HepG2 (cell line): Measurements from ENCODE around the gene CEBPE. TPM values are rescaled to one million over a fixed set of nuclear protein-coding genes. Genes with fewer than 3 reads are reported as not detected.

ENCODE experiments used
- CENPX ChIP-seq: sonication (generic); formaldehyde crosslinking; IDR thresholded peaks from 2 replicates; pipeline ENCODE4 v1.9.0; 2021; ENCODE audit warnings: mild to moderate bottlenecking, missing genetic modification reagents, moderate library complexity
- CSRNP2 ChIP-seq: sonication (generic); formaldehyde crosslinking; conservative IDR thresholded peaks from 2 replicates; pipeline ENCODE4 v1.8.0; 2022; ENCODE audit warnings: low read depth, missing genetic modification reagents
- ETS1 ChIP-seq: sonication (generic); formaldehyde crosslinking; IDR thresholded peaks from 2 replicates; pipeline ENCODE4 v1.4.0; 2020; ENCODE audit warnings: missing genetic modification reagents
- HHEX ChIP-seq: IDR thresholded peaks from 2 replicates; pipeline ENCODE4 v1.6.1; 2016; ENCODE audit warnings: control low read depth
- IRF2 ChIP-seq: IDR thresholded peaks from 2 replicates; pipeline ENCODE4 v1.6.1; 2018; ENCODE audit warnings: missing genetic modification reagents, missing compliant biosample characterization
- KLF13 ChIP-seq: sonication (generic); formaldehyde crosslinking; IDR thresholded peaks from 2 replicates; pipeline ENCODE4 v1.4.0; 2020; ENCODE audit warnings: mild to moderate bottlenecking, missing genetic modification reagents
- NCOR1 ChIP-seq: fragments of 200-600 bp; sonication (generic); IDR thresholded peaks from 2 replicates; pipeline ENCODE4 v1.7.0; 2017; ENCODE audit warnings: antibody characterized with exemption, low read length, borderline replicate concordance
- PAXIP1 ChIP-seq: sonication (generic); formaldehyde crosslinking; conservative IDR thresholded peaks from 2 replicates; pipeline ENCODE4 v1.4.0; 2020; ENCODE audit warnings: mild to moderate bottlenecking, missing genetic modification reagents, moderate library complexity
- PHF20 ChIP-seq: sonication (generic); formaldehyde crosslinking; IDR thresholded peaks from 2 replicates; pipeline ENCODE4 v1.5.0; 2020; ENCODE audit warnings: mild to moderate bottlenecking, missing genetic modification reagents
- PHF5A ChIP-seq: IDR thresholded peaks from one replicate; pipeline ENCODE4 v1.6.1; 2018; ENCODE audit warnings: low read depth, missing genetic modification reagents; ENCODE audit not compliant: unreplicated experiment
- POLR2AphosphoS5 ChIP-seq: IDR thresholded peaks from 2 replicates; pipeline ENCODE4 v1.6.1; 2012; ENCODE audit warnings: low read depth, low read length
- RBM22 ChIP-seq: fragments of 200-400 bp; formaldehyde crosslinking; optimal IDR thresholded peaks from 2 replicates; pipeline ENCODE3; 2017; ENCODE audit warnings: mild to moderate bottlenecking, low read length, moderate library complexity
- SCMH1 ChIP-seq: sonication (generic); formaldehyde crosslinking; IDR thresholded peaks from 2 replicates; pipeline ENCODE4 v1.9.0; 2021; ENCODE audit warnings: missing genetic modification reagents, mild to moderate bottlenecking, borderline replicate concordance
- SMAD3 ChIP-seq: sonication (generic); formaldehyde crosslinking; IDR thresholded peaks from 2 replicates; pipeline ENCODE4 v1.4.0; 2020; ENCODE audit warnings: missing genetic modification reagents
- SNAPC2 ChIP-seq: sonication (generic); formaldehyde crosslinking; IDR thresholded peaks from 2 replicates; pipeline ENCODE4 v1.8.1; 2022; ENCODE audit warnings: mild to moderate bottlenecking, missing genetic modification reagents
- SOX13 ChIP-seq, 3 experiments: fragments of 450-650 bp in 1 of 3; sonication (generic) in 1 of 3; formaldehyde crosslinking in 1 of 3; IDR thresholded peaks in 2 of 3; conservative IDR thresholded peaks in 1 of 3; 2 replicates each; pipeline versions ENCODE4 v1.5.0 to v1.6.1; 2016 to 2020; ENCODE audit warnings: antibody characterized with exemption in 1 of 3, mild to moderate bottlenecking in 1 of 3, missing compliant biosample characterization in 1 of 3, missing genetic modification reagents in 1 of 3, moderate library complexity in 1 of 3
- THRA ChIP-seq: sonication (generic); formaldehyde crosslinking; IDR thresholded peaks from 2 replicates; pipeline ENCODE4 v1.4.0; 2020; ENCODE audit warnings: missing genetic modification reagents, borderline replicate concordance
- ZBTB20 ChIP-seq: sonication (generic); formaldehyde crosslinking; IDR thresholded peaks from 2 replicates; pipeline ENCODE4 v1.8.1; 2023; ENCODE audit warnings: missing genetic modification reagents, low read depth, mild to moderate bottlenecking, borderline replicate concordance
- ZMYM2 ChIP-seq: sonication (generic); formaldehyde crosslinking; IDR thresholded peaks from 2 replicates; pipeline ENCODE4 v1.8.0; 2022; ENCODE audit warnings: mild to moderate bottlenecking, missing genetic modification reagents
- ZNF337 ChIP-seq: sonication (generic); formaldehyde crosslinking; IDR thresholded peaks from 2 replicates; pipeline ENCODE4 v1.5.1; 2020; ENCODE audit warnings: missing genetic modification reagents, low read depth, mild to moderate bottlenecking, borderline replicate concordance
- ZNF510 ChIP-seq: sonication (generic); formaldehyde crosslinking; IDR thresholded peaks from 2 replicates; pipeline ENCODE4 v1.4.0; 2020; ENCODE audit warnings: low read depth, mild to moderate bottlenecking, missing genetic modification reagents
- ZSCAN20 ChIP-seq: sonication (generic); formaldehyde crosslinking; IDR thresholded peaks from 2 replicates; pipeline ENCODE4 v1.4.0; 2020; ENCODE audit warnings: missing genetic modification reagents, mild to moderate bottlenecking, borderline replicate concordance
- ZSCAN30 ChIP-seq: sonication (generic); formaldehyde crosslinking; IDR thresholded peaks from 2 replicates; pipeline ENCODE4 v1.5.0; 2020; ENCODE audit warnings: mild to moderate bottlenecking, missing genetic modification reagents
- polyA plus RNA-seq, 8 experiments: library from polyadenylated mRNA; depleted of rRNA in 3 of 8; stranded (reverse) in 7 of 8; unstranded in 1 of 8; fragments of >200 nt; fragmentation: Illumina TruSeq in 4 of 8; extraction: Trizol in 4 of 8; gene quantifications; 2 replicates each; pipeline versions ENCODE4 v1.2.1 to v1.2.3, GENCODE V29; 2011 to 2016; ENCODE audit warnings: low read depth in 4 of 8, missing spikeins in 1 of 8, mixed read lengths in 1 of 8; ENCODE audit not compliant: insufficient read depth in 1 of 8
- total RNA-seq, 5 experiments: library from RNA; depleted of rRNA; stranded (reverse); fragments of >200 nt; fragmentation: Illumina TruSeq; extraction: Trizol; gene quantifications; 2 replicates each; pipeline ENCODE4 v1.2.3, GENCODE V29; 2016; ENCODE audit warnings: low read depth in 1 of 5

Gene CEBPE
- total and polyA plus RNA-seq, 2 of the 13 experiments (the other 11 are each of a cell fraction or from before 2014, with no cell fraction given), result 0.09 to 0.11 TPM

GRCh38 chr14:23094666-23095195, 24.3 kb downstream of the CEBPE start, which contains the start of gene ACIN1 (continued):
- peak; percentile 60 for TF ChIP-seq PAXIP1
- TF ChIP-seq ZSCAN30 (CRISPR knock-in tag), result no peak; the same call in 1 of the 2 replicates
- peak; percentile 96; the same call in 1 of the 2 replicates for TF ChIP-seq KLF13 (CRISPR knock-in tag)
- peak; percentile 99 for TF ChIP-seq ZNF510 (CRISPR knock-in tag)
- no peak for TF ChIP-seq ZMYM2 (CRISPR knock-in tag)
- peak; percentile 80 for TF ChIP-seq THRA (CRISPR knock-in tag)
- TF ChIP-seq ETS1 (CRISPR knock-in tag), result peak; percentile 83
- no peak for TF ChIP-seq NCOR1
- peak; percentile 81 for TF ChIP-seq RBM22
- peak; percentile 91 for TF ChIP-seq ZBTB20 (CRISPR knock-in tag)
- peak; percentile 98 for TF ChIP-seq ZSCAN20
- peak; percentile 89 for TF ChIP-seq PHF5A (CRISPR knock-in tag)
- no peak; the same call in 1 of the 2 replicates for TF ChIP-seq SMAD3 (CRISPR knock-in tag)
- peak; percentile 92 for TF ChIP-seq SNAPC2
- TF ChIP-seq HHEX, result 0 out of 2 replicates have a peak, but pooled peaks have one; percentile 21
- no peak for TF ChIP-seq PHF20 (CRISPR knock-in tag)
- no peak for TF ChIP-seq CENPX (CRISPR knock-in tag)
- TF ChIP-seq ZNF337 (CRISPR knock-in tag), result peak; percentile 98
- peak; percentile 27 for TF ChIP-seq IRF2
- TF ChIP-seq SCMH1 (CRISPR knock-in tag), result no peak
- no peak for TF ChIP-seq CSRNP2
- TF ChIP-seq SOX13 (IDR thresholded peaks at IDR 0.05), result no peak; the same call in 1 of the 2 replicates
- peak in 1 of 2 experiments; percentile 64 for TF ChIP-seq SOX13 (CRISPR knock-in tag; conservative IDR thresholded peaks at IDR 0.05 in 1 of 2, IDR thresholded peaks at IDR 0.05 in 1 of 2)
- peak; percentile 95 for TF ChIP-seq POLR2AphosphoS5
